ENCODE results near the gene RFWD3.
A peak's percentile ranks its signal among the peaks of the same experiment; 100 is the strongest.

RFWD3 gene, protein sequence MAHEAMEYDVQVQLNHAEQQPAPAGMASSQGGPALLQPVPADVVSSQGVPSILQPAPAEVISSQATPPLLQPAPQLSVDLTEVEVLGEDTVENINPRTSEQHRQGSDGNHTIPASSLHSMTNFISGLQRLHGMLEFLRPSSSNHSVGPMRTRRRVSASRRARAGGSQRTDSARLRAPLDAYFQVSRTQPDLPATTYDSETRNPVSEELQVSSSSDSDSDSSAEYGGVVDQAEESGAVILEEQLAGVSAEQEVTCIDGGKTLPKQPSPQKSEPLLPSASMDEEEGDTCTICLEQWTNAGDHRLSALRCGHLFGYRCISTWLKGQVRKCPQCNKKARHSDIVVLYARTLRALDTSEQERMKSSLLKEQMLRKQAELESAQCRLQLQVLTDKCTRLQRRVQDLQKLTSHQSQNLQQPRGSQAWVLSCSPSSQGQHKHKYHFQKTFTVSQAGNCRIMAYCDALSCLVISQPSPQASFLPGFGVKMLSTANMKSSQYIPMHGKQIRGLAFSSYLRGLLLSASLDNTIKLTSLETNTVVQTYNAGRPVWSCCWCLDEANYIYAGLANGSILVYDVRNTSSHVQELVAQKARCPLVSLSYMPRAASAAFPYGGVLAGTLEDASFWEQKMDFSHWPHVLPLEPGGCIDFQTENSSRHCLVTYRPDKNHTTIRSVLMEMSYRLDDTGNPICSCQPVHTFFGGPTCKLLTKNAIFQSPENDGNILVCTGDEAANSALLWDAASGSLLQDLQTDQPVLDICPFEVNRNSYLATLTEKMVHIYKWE

DNA sequence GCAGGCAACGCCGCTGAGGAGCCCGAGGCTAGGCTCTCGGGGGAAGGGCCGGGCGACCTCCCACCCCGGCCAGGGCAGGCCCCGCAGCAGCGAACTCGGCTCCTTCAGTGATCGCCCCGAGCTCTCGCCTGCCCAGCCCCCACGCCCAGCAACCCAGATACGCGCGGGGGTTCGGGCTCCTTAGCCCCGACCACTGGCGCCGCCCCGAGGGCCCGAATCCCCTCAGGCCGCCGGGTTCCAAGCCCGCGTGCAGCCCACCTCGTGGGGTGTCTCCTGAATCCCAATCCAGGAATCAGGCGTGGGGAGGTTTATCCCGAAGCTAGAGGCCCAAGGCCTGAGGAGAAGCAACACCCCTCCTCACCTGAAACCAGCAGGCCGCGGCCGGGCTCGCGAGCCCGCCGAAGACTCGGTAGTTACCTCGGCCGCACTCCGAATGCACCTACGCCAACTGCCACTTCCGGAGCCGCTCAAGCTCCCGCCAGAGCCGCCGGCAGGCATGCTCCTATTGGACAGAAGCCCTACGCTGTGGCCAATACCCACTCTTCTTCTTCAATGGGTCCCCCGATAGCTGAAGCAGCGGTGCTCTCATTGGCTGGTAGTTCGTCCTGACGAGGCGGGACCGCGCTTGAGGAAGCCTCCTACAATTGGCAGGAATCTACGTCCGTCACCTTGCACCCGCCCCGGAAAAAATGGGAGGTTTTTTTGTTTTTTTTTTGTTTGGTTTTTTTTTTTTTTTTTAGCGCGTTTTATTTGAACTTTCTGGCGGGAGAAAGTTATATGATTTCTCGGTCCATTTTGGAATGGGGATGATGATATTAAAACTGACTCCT, at the start of gene RFWD3:
Gene RFWD3, minus strand, starts transcription at position 453 of the 830 bp plus-strand sequence. CDS start 5,428 bp downstream, outside the sequence.
- H3K4me3 ChIP-seq (ENCODE audit: low read depth in 1 of 2, low read length in 2 of 2), result peak within 1 kb of the TSS; percentile 83 to 99
- peaks cover 20 to 21% of the 10 kb centered on the region in 2 donors for H3K36me3 ChIP-seq (ENCODE audit: control insufficient read depth in 1 of 2, insufficient read depth in 2 of 2, low read length in 2 of 2)
- no peaks in the 10 kb centered on the region for H3K27me3 ChIP-seq (ENCODE audit: low read depth, low read length)
- H3K9me3 ChIP-seq (ENCODE audit: control insufficient read depth in 1 of 2, low read length in 2 of 2), result no peaks in the 10 kb centered on the region
- peaks cover 0 to 14% of the 10 kb centered on the region in 2 donors for H3K4me1 ChIP-seq (ENCODE audit: control insufficient read depth in 1 of 2, insufficient read depth in 2 of 2, low read length in 2 of 2)
- peak within 1 kb of the TSS; percentile 51 for H3K27ac ChIP-seq (ENCODE audit: low read length)

DNA sequence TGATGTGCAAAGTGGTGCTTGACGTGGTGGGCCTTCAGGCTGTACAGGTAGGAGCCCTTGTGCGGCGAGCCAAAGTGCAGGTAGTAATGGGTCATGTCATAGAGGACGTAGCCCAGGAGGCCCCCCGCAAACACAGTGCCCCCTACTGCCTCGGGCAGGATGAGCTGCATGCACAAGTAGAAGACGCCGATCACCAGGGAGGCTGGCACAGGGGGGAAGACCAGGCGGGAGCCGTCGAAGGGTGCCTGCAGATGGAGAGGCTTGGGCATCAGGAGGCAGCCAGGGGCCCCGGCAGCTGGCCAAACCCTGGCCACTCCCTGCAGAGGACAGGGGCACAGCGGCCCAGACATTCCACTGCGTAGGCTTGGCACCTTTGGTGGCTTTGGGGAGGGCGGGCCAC, 49.7 kb upstream of the RFWD3 start:
- H3K9me3 ChIP-seq (ENCODE audit: control insufficient read depth in 1 of 2, low read length in 2 of 2), result no peaks in the 10 kb centered on the region
- no peaks in the 10 kb centered on the region for H3K36me3 ChIP-seq (ENCODE audit: control insufficient read depth in 1 of 2, insufficient read depth in 2 of 2, low read length in 2 of 2)
- H3K27me3 ChIP-seq (ENCODE audit: low read depth, low read length), result no peaks in the 10 kb centered on the region
- H3K4me3 ChIP-seq (ENCODE audit: low read depth in 1 of 2, low read length in 2 of 2), result no peak overlapping the region
- no peak overlapping the region for H3K27ac ChIP-seq (ENCODE audit: low read length)
- H3K4me1 ChIP-seq (ENCODE audit: control insufficient read depth in 1 of 2, insufficient read depth in 2 of 2, low read length in 2 of 2), result no peaks in the 10 kb centered on the region

DNA sequence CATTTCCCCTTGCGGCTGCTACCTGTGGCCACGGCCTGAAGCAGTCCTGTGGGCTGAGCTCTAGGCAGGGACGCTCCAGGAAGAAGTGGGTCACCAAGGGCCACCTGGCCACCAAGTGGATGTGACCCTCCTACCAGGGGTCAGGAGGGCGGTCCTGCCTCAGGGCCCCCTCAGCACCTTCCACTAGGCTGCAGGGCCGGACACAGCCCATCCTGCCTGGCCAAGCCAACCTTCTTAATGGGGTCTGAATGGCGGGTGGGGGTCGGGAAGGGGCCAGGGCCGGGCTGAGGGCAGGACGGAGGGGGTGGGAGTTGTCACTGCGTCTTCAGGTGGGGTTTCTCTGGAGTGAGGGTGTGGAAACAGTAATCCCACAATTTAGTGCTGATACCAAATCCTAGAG, 47.2 kb upstream of the RFWD3 start:
- no peaks in the 10 kb centered on the region for H3K27me3 ChIP-seq (ENCODE audit: low read depth, low read length)
- H3K4me3 ChIP-seq (ENCODE audit: low read depth in 1 of 2, low read length in 2 of 2), result no peak overlapping the region
- no peak overlapping the region for H3K27ac ChIP-seq (ENCODE audit: low read length)
- H3K9me3 ChIP-seq (ENCODE audit: control insufficient read depth in 1 of 2, low read length in 2 of 2), result no peaks in the 10 kb centered on the region
- H3K4me1 ChIP-seq (ENCODE audit: control insufficient read depth in 1 of 2, insufficient read depth in 2 of 2, low read length in 2 of 2), result no peaks in the 10 kb centered on the region
- H3K36me3 ChIP-seq (ENCODE audit: control insufficient read depth in 1 of 2, insufficient read depth in 2 of 2, low read length in 2 of 2), result no peaks in the 10 kb centered on the region

DNA sequence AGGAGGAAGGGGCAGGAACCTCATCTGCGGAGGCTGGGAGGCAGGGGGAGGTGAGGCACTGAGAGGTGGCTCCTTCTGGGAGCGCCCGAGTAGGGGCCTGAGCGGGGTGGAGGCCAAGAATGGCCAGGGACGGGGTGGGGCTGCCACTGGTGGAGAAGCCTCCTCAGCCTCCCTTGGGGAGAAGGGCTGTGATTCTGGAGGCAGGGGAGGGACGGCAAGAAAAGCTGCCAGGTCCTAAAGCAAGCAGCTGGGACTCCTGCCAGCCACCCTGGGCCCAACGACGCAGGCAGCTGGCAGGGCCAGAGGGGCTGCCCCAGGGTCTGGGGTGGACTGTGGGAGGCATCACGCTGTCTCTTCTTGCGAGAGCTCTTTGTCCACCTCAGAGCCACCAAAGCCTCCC, 46.6 kb upstream of the RFWD3 start:
- H3K27me3 ChIP-seq (ENCODE audit: low read depth, low read length), result no peaks in the 10 kb centered on the region
- H3K36me3 ChIP-seq (ENCODE audit: control insufficient read depth in 1 of 2, insufficient read depth in 2 of 2, low read length in 2 of 2), result no peaks in the 10 kb centered on the region
- no peak overlapping the region for H3K27ac ChIP-seq (ENCODE audit: low read length)
- H3K9me3 ChIP-seq (ENCODE audit: control insufficient read depth in 1 of 2, low read length in 2 of 2), result no peaks in the 10 kb centered on the region
- no peaks in the 10 kb centered on the region for H3K4me1 ChIP-seq (ENCODE audit: control insufficient read depth in 1 of 2, insufficient read depth in 2 of 2, low read length in 2 of 2)
- H3K4me3 ChIP-seq (ENCODE audit: low read depth in 1 of 2, low read length in 2 of 2), result no peak overlapping the region

DNA sequence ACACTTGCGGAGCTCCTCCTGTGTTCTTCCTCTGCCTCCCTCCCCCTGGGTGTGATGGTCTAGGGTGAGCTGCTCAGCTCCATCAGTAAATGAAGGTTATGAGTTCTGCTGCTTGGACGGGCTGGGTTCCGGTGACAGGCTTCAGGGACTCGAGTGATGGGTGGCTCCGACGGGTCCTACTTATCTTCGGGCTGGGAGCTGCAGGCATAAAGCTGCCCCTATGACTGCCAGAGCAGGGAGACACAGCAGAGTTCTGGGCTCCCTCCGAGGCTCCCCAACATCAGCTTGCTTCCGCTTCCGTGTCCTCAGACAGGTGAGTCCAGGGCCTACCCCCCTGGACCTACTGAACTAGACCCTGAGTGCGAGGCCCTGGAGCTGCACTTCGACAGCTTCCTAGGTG, 45.3 kb upstream of the RFWD3 start:
- Histone ChIP-seq H3K36me3 (ENCODE audit: control insufficient read depth in 1 of 2, insufficient read depth in 2 of 2, low read length in 2 of 2) (no peaks in the 10 kb centered on the region), H3K27ac (ENCODE audit: low read length) (no peak overlapping the region), H3K9me3 (ENCODE audit: control insufficient read depth in 1 of 2, low read length in 2 of 2) (no peaks in the 10 kb centered on the region), H3K4me1 (ENCODE audit: control insufficient read depth in 1 of 2, insufficient read depth in 2 of 2, low read length in 2 of 2) (no peaks in the 10 kb centered on the region), H3K4me3 (ENCODE audit: low read depth in 1 of 2, low read length in 2 of 2) (no peak overlapping the region), H3K27me3 (ENCODE audit: low read depth, low read length) (no peaks in the 10 kb centered on the region)

DNA sequence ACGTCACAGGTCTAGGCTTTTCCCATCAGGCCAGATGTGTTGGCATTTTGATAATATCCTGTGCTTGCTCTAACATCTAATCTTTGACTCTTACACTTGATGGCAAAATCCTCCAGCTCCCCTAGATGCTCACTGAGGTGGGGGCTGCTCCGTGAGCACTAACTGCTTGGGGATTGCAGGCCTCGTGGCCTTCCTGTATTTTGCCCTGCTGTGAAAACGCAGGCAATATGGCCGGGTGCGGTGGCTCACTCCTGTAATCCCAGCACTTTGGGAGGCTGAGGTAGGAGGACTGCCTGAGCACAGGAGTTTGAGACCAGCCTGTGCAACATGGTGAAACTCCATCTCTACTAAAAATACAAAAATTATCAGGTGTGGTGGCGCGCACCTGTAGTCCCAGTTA, 43.7 kb upstream of the RFWD3 start:
- H3K9me3 ChIP-seq (ENCODE audit: control insufficient read depth in 1 of 2, low read length in 2 of 2), result no peaks in the 10 kb centered on the region
- no peak overlapping the region for H3K4me3 ChIP-seq (ENCODE audit: low read depth in 1 of 2, low read length in 2 of 2)
- no peaks in the 10 kb centered on the region for H3K4me1 ChIP-seq (ENCODE audit: control insufficient read depth in 1 of 2, insufficient read depth in 2 of 2, low read length in 2 of 2)
- no peak overlapping the region for H3K27ac ChIP-seq (ENCODE audit: low read length)
- no peaks in the 10 kb centered on the region for H3K36me3 ChIP-seq (ENCODE audit: control insufficient read depth in 1 of 2, insufficient read depth in 2 of 2, low read length in 2 of 2)
- no peaks in the 10 kb centered on the region for H3K27me3 ChIP-seq (ENCODE audit: low read depth, low read length)

DNA sequence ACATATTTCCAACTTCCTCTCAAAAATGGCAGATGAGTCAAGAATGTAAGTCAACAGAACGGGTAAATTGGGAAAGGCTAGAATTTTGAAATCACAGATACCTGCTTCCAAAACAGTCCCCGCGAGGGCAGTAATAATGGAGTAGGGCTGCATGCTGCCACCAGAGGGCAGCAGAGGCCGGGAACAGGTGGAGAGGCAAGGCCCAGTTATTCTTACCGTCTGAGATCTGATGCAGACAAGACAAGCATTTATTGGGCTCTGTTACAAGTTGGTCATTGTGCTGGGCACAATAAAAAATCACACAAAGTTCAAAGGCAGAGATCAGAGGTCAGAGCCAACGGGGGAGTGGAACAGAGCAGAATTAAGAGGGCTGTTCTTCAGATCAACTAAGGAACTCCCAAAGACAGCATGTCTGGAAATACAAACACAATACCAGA, 42.8 kb upstream of the RFWD3 start:
- no peak overlapping the region for H3K4me3 ChIP-seq (ENCODE audit: low read depth in 1 of 2, low read length in 2 of 2)
- no peaks in the 10 kb centered on the region for H3K4me1 ChIP-seq (ENCODE audit: control insufficient read depth in 1 of 2, insufficient read depth in 2 of 2, low read length in 2 of 2)
- H3K36me3 ChIP-seq (ENCODE audit: control insufficient read depth in 1 of 2, insufficient read depth in 2 of 2, low read length in 2 of 2), result no peaks in the 10 kb centered on the region
- no peaks in the 10 kb centered on the region for H3K27me3 ChIP-seq (ENCODE audit: low read depth, low read length)
- H3K9me3 ChIP-seq (ENCODE audit: control insufficient read depth in 1 of 2, low read length in 2 of 2), result no peaks in the 10 kb centered on the region
- no peak overlapping the region for H3K27ac ChIP-seq (ENCODE audit: low read length)

DNA sequence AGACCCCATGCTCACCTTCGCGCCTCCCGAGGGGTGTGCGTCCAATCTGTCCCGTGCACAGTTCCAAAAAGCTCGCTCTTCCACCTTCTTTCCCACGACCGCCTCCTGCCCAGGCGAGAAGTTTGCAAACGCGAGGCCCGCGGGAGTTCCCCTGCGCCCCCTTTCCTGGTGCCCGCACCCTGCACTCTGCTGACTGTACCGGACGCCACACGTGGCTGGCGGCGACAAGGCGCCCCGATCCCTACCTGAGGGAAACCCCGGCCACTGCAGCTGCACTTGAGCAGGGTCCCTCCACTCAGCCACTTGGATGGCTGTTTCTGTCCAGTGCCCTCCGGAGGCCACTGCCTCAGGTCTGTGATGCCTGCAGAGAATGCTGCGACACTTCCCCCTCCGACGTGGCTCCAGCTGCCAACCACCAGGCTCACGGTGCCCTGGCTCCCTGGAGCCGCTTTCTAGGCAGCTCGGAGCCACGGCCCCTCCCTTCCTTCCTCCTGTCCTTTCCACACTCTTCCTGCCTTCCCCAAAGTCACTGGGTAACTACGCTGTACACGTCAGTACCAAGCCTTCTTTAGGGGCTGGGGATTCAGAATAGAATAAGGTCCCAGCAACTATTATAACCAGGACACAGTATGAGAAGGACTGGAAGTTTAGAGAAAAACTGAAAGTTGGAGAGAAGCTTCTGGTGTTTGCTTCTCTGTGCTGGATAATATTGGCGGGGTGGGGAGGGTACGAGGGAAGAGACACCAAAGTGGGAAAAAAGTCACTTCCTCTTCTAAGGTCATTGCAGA, 34.0 kb upstream of the RFWD3 start, which contains the start of gene MLKL:
Gene MLKL, minus strand, starts transcription at position 425 of the 788 bp plus-strand sequence. CDS start 5,105 bp downstream, outside the sequence.
- Histone ChIP-seq H3K4me1 (ENCODE audit: control insufficient read depth in 1 of 2, insufficient read depth in 2 of 2, low read length in 2 of 2) (peaks cover 4 to 5% of the 10 kb centered on the region in 2 donors), H3K27ac (ENCODE audit: low read length) (peak within 1 kb of the TSS; percentile 95), H3K4me3 (ENCODE audit: low read depth in 1 of 2, low read length in 2 of 2) (peak within 1 kb of the TSS; percentile 82 to 91), H3K9me3 (ENCODE audit: control insufficient read depth in 1 of 2, low read length in 2 of 2) (no peaks in the 10 kb centered on the region), H3K36me3 (ENCODE audit: control insufficient read depth in 1 of 2, insufficient read depth in 2 of 2, low read length in 2 of 2) (no peaks in the 10 kb centered on the region), H3K27me3 (ENCODE audit: low read depth, low read length) (no peaks in the 10 kb centered on the region)

DNA sequence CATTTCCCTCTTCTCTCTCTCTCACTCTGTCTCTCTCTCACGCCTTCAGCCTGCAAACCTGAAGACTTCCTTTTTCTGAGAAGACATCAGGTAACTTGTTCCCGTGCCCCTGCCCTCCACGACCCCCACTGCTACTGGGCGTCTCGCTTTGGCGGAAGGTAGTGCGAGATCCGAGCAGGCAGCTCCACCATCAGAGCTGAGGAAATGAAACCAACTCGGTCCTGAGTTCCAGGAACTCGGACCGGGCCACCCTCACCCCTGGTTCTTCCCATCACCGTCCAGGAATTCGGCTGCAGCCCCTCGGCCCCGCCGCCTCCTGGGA, 33.4 kb upstream of the RFWD3 start:
- Histone ChIP-seq H3K36me3 (ENCODE audit: control insufficient read depth in 1 of 2, insufficient read depth in 2 of 2, low read length in 2 of 2) (no peaks in the 10 kb centered on the region), H3K27me3 (ENCODE audit: low read depth, low read length) (no peaks in the 10 kb centered on the region), H3K4me3 (ENCODE audit: low read depth in 1 of 2, low read length in 2 of 2) (peak overlapping the region; percentile 82 to 91), H3K4me1 (ENCODE audit: control insufficient read depth in 1 of 2, insufficient read depth in 2 of 2, low read length in 2 of 2) (peaks cover 4 to 5% of the 10 kb centered on the region in 2 donors), H3K9me3 (ENCODE audit: control insufficient read depth in 1 of 2, low read length in 2 of 2) (no peaks in the 10 kb centered on the region), H3K27ac (ENCODE audit: low read length) (peak overlapping the region; percentile 95)

DNA sequence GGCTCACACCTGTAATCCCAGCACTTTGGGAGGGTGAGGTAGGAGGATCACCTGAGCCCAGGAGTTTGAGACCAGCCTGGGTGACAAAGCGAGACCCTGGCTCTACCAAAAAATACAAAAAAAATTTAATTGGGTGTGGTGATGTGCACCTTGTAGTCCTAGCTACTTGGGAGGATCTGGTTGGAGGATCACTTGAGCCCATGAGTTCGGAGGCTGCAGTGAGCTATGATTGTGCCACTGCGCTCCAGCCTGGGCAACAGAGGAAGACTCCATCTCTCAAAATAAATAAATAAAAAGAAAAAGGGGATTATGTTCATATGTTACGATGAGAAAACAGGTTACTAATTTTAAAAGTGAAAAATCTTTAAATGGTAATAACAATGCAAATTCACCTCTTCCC, 33.0 kb upstream of the RFWD3 start:
- Histone ChIP-seq H3K27ac (ENCODE audit: low read length) (no peak overlapping the region), H3K27me3 (ENCODE audit: low read depth, low read length) (no peaks in the 10 kb centered on the region), H3K4me3 (ENCODE audit: low read depth in 1 of 2, low read length in 2 of 2) (peak overlapping the region; percentile 82 to 91), H3K36me3 (ENCODE audit: control insufficient read depth in 1 of 2, insufficient read depth in 2 of 2, low read length in 2 of 2) (no peaks in the 10 kb centered on the region), H3K4me1 (ENCODE audit: control insufficient read depth in 1 of 2, insufficient read depth in 2 of 2, low read length in 2 of 2) (peaks cover 4 to 5% of the 10 kb centered on the region in 2 donors), H3K9me3 (ENCODE audit: control insufficient read depth in 1 of 2, low read length in 2 of 2) (no peaks in the 10 kb centered on the region)

Measured in muscle layer of duodenum (tissue), 2 donors.